Measurements from ENCODE around the gene CAPSL. TPM values are rescaled to one million over a fixed set of nuclear protein-coding genes. Genes with fewer than 3 reads are reported as not detected.

Gene CAPSL
- total and polyA plus RNA-seq, 9 donors, result 0.85 to 28.8 (median 1.8) TPM; not detected in 4

- 85 to 90% (median 85%) methylated on average over 1 of the region's 1 CpG for WGBS, 3 donors
- H3K36me3 ChIP-seq, result no peaks in the 10 kb centered on the region
- H3K4me3 ChIP-seq, result no peak overlapping the region
- H3K9me3 ChIP-seq, result no peaks in the 10 kb centered on the region
- no peak for DNase-seq
- no peaks in the 10 kb centered on the region for H3K4me1 ChIP-seq (ENCODE audit: insufficient read depth)
- intact Hi-C loops (cut with DNase I), result no loop called here
- no peak for TF ChIP-seq EP300 (IDR thresholded peaks at IDR 0.05)
- no peak for TF ChIP-seq POLR2A (IDR thresholded peaks at IDR 0.05)
- TF ChIP-seq CTCF (IDR thresholded peaks at IDR 0.05), result no peak
- H3K27ac ChIP-seq, result no peak overlapping the region
- H3K27me3 ChIP-seq, result no peaks in the 10 kb centered on the region
Observed at GRCh38 chr5:35884191-35884769, 54.1 kb downstream of the CAPSL start.

DNA sequence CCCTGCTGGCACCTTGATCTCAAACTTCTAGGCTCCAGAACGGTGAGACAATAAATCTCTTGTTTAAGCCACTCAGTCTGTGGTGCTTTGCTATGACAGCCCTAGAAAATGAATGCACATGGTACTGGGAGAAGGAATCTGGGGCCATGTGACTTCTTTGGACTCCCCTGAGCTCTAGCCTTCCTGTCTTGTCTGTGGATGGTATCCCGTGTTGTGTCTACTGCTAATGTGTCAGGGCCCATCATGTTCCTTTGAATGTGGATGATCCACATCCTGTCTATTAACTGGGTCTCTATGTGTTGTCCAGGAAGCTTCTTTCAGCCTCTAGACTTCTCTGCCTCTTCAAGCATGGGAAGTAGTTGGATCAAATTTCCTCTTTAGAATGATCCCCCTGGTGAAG lies 56.7 kb downstream of the CAPSL start:
- 49 to 59% (median 59%) methylated on average over 2 of the region's 2 CpGs for WGBS, 3 donors
- TF ChIP-seq POLR2A (IDR thresholded peaks at IDR 0.05) (no peak), CTCF (IDR thresholded peaks at IDR 0.05) (no peak), EP300 (IDR thresholded peaks at IDR 0.05) (no peak)
- intact Hi-C loops (cut with DNase I), result no loop called here

DNA sequence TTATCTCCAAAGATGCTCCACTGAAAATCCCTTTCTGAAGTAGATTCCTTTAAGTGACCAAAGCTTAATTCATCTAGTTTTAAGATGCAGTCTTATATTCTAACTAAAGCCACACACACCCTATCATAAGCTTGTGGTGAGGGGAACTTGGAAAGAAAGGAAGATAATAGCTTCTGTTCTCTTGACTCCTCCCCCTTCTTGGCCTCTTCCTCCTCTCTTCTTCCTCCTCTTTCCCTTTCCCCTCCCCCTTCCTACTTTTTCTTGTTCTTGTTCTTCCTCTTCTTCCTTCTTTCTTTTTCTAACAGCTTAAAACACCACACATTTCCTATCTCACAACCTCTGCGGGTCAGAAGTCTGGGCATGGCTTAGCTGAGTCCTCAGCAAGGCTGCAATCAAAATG lies 58.3 kb downstream of the CAPSL start:
- intact Hi-C loops (cut with DNase I), result no loop called here
- TF ChIP-seq POLR2A (IDR thresholded peaks at IDR 0.05) (no peak), EP300 (IDR thresholded peaks at IDR 0.05) (no peak), CTCF (IDR thresholded peaks at IDR 0.05) (no peak)
- no peaks in the 10 kb centered on the region for H3K4me1 ChIP-seq (ENCODE audit: insufficient read depth)
- H3K36me3 ChIP-seq, result no peaks in the 10 kb centered on the region
- no peaks in the 10 kb centered on the region for H3K27me3 ChIP-seq
- no peak overlapping the region for H3K4me3 ChIP-seq
- no peaks in the 10 kb centered on the region for H3K9me3 ChIP-seq
- no peak overlapping the region for H3K27ac ChIP-seq
- DNase-seq, result no peak
- 83 to 90% (median 89%) methylated on average over 1 of the region's 1 CpG for WGBS, 3 donors

More for the DNA sequence above, 56.7 kb downstream of the CAPSL start:
- H3K9me3 ChIP-seq, result no peaks in the 10 kb centered on the region
- H3K36me3 ChIP-seq, result no peaks in the 10 kb centered on the region
- no peaks in the 10 kb centered on the region for H3K4me1 ChIP-seq (ENCODE audit: insufficient read depth)
- DNase-seq, result no peak
- no peaks in the 10 kb centered on the region for H3K27me3 ChIP-seq
- no peak overlapping the region for H3K27ac ChIP-seq
- no peak overlapping the region for H3K4me3 ChIP-seq

- intact Hi-C loops (cut with DNase I), result no loop called here
- TF ChIP-seq CTCF (IDR thresholded peaks at IDR 0.05) (no peak), EP300 (IDR thresholded peaks at IDR 0.05) (no peak), POLR2A (IDR thresholded peaks at IDR 0.05) (no peak)
- H3K36me3 ChIP-seq, result no peaks in the 10 kb centered on the region
Observed at GRCh38 chr5:35879649-35880048, 58.8 kb downstream of the CAPSL start.

More at GRCh38 chr5:35879649-35880048, 58.8 kb downstream of the CAPSL start:
- Histone ChIP-seq H3K4me3 (no peak overlapping the region), H3K4me1 (ENCODE audit: insufficient read depth) (no peaks in the 10 kb centered on the region), H3K27ac (no peak overlapping the region), H3K27me3 (no peaks in the 10 kb centered on the region), H3K9me3 (no peaks in the 10 kb centered on the region)
- DNase-seq, result no peak

All from ovary (tissue), 9 donors.